HepG2 (cell line): ENCODE measurements around the gene MRPL18. TPM values are rescaled to one million over a fixed set of nuclear protein-coding genes. Genes with fewer than 3 reads are reported as not detected.

Source experiments
- CBX1 ChIP-seq: IDR thresholded peaks from one replicate; pipeline ENCODE4 v1.6.1; 2016; ENCODE audit warnings: antibody characterized with exemption, low read depth
- GATAD2A ChIP-seq: IDR thresholded peaks from 2 replicates; pipeline ENCODE4 v1.6.1; 2016
- HNRNPLL ChIP-seq: fragments of 200-400 bp; formaldehyde crosslinking; IDR thresholded peaks from 2 replicates; pipeline ENCODE4 v1.6.1; 2017; ENCODE audit warnings: mild to moderate bottlenecking, low read depth, low read length; ENCODE audit not compliant: poor library complexity, severe bottlenecking
- KDM2A ChIP-seq: sonication (generic); formaldehyde crosslinking; IDR thresholded peaks from 2 replicates; pipeline ENCODE4 v1.4.0; 2020; ENCODE audit warnings: low read depth, missing genetic modification reagents, borderline replicate concordance
- SMAD9 ChIP-seq: sonication (generic); formaldehyde crosslinking; IDR thresholded peaks from 2 replicates; pipeline ENCODE4 v1.5.1; 2020; ENCODE audit warnings: mild to moderate bottlenecking, missing genetic modification reagents
- THYN1 ChIP-seq: sonication (generic); formaldehyde crosslinking; IDR thresholded peaks from 2 replicates; pipeline ENCODE4 v1.8.1; 2023; ENCODE audit warnings: low read depth, mild to moderate bottlenecking, moderate library complexity, missing genetic modification reagents, borderline replicate concordance
- ZFP82 ChIP-seq: sonication (generic); formaldehyde crosslinking; IDR thresholded peaks from 2 replicates; pipeline ENCODE4 v1.5.1; 2020; ENCODE audit warnings: mild to moderate bottlenecking, missing genetic modification reagents, borderline replicate concordance
- ZNF224 ChIP-seq: sonication (generic); formaldehyde crosslinking; IDR thresholded peaks from 2 replicates; pipeline ENCODE4 v1.5.0; 2020; ENCODE audit warnings: mild to moderate bottlenecking, missing genetic modification reagents
- ZNF33A ChIP-seq: sonication (generic); formaldehyde crosslinking; IDR thresholded peaks from 2 replicates; pipeline ENCODE4 v1.5.1; 2020; ENCODE audit warnings: missing genetic modification reagents, mild to moderate bottlenecking, moderate library complexity, borderline replicate concordance
- polyA plus RNA-seq, 8 experiments: library from polyadenylated mRNA; depleted of rRNA in 3 of 8; stranded (reverse) in 7 of 8; unstranded in 1 of 8; fragments of >200 nt; fragmentation: Illumina TruSeq in 4 of 8; extraction: Trizol in 4 of 8; gene quantifications; 2 replicates each; pipeline versions ENCODE4 v1.2.1 to v1.2.3, GENCODE V29; 2011 to 2016; ENCODE audit warnings: low read depth in 4 of 8, missing spikeins in 1 of 8, mixed read lengths in 1 of 8; ENCODE audit not compliant: insufficient read depth in 1 of 8
- total RNA-seq, 5 experiments: library from RNA; depleted of rRNA; stranded (reverse); fragments of >200 nt; fragmentation: Illumina TruSeq; extraction: Trizol; gene quantifications; 2 replicates each; pipeline ENCODE4 v1.2.3, GENCODE V29; 2016; ENCODE audit warnings: low read depth in 1 of 5
- TF ChIP-seq, protein P1 (sequence below): sonication (generic); formaldehyde crosslinking; IDR thresholded peaks from 2 replicates; pipeline ENCODE4; 2020; ENCODE audit warnings: missing genetic modification reagents, mild to moderate bottlenecking, borderline replicate concordance
- TF ChIP-seq, protein P2 (sequence below): sonication (generic); formaldehyde crosslinking; IDR thresholded peaks from 2 replicates; pipeline ENCODE4 v1.9.0; 2021; ENCODE audit warnings: mild to moderate bottlenecking, missing genetic modification reagents
- TF ChIP-seq, protein P3 (sequence below): sonication (generic); formaldehyde crosslinking; IDR thresholded peaks from 2 replicates; pipeline ENCODE4 v1.4.0; 2020; ENCODE audit warnings: missing genetic modification reagents, mild to moderate bottlenecking, borderline replicate concordance
- TF ChIP-seq, protein P4 (sequence below): sonication (generic); formaldehyde crosslinking; IDR thresholded peaks from 2 replicates; pipeline ENCODE4 v1.9.0; 2021; ENCODE audit warnings: missing genetic modification reagents, mild to moderate bottlenecking, borderline replicate concordance

MRPL18 gene
- total and polyA plus RNA-seq, 2 of the 13 experiments (the other 11 are each of a cell fraction or from before 2014, with no cell fraction given): 85.6 to 176 TPM

DNA sequence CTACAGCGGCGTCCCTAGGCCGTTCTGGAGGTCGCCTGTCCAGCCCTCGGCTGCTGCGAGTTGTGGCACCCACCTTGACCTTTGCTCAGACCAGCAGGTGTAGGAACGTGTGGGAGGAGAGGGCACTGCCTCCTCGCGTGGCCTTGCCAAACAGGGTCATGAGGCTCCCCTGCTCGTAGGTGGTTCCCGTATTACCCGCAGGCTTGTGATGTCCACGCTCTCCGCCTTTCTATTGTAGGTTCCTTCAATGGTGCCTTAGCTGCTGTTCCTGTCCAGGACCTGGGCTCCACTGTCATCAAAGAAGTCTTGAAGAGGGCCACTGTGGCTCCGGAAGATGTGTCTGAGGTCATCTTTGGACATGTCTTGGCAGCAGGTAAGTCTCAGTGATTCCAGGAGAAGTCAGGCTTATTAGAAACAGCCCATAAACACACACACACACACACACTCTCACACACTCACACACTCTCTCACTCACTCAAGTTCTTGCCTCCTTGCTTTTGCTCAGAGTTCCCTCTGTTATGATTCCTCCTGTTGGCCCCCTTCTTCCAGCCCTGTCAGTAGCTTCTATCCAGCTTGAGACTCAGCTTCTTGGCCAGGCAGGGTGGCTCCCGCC, 27.5 kb upstream of the MRPL18 start (continued):
- TF ChIP-seq, protein P1, sequence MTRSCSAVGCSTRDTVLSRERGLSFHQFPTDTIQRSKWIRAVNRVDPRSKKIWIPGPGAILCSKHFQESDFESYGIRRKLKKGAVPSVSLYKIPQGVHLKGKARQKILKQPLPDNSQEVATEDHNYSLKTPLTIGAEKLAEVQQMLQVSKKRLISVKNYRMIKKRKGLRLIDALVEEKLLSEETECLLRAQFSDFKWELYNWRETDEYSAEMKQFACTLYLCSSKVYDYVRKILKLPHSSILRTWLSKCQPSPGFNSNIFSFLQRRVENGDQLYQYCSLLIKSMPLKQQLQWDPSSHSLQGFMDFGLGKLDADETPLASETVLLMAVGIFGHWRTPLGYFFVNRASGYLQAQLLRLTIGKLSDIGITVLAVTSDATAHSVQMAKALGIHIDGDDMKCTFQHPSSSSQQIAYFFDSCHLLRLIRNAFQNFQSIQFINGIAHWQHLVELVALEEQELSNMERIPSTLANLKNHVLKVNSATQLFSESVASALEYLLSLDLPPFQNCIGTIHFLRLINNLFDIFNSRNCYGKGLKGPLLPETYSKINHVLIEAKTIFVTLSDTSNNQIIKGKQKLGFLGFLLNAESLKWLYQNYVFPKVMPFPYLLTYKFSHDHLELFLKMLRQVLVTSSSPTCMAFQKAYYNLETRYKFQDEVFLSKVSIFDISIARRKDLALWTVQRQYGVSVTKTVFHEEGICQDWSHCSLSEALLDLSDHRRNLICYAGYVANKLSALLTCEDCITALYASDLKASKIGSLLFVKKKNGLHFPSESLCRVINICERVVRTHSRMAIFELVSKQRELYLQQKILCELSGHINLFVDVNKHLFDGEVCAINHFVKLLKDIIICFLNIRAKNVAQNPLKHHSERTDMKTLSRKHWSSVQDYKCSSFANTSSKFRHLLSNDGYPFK: peak; percentile 39; the same call in 1 of the 2 replicates
- TF ChIP-seq ZNF224 (CRISPR knock-in tag) (peak; percentile 67; the same call in 1 of the 2 replicates), SMAD9 (CRISPR knock-in tag) (peak; percentile 47; the same call in 1 of the 2 replicates), KDM2A (no peak), ZFP82 (CRISPR knock-in tag) (no peak), ZNF33A (CRISPR knock-in tag) (no peak), CBX1 (no peak), GATAD2A (CRISPR knock-in tag) (peak; percentile 77; the same call in 1 of the 2 replicates), HNRNPLL (no peak), THYN1 (CRISPR knock-in tag) (no peak)
- TF ChIP-seq, protein P2, sequence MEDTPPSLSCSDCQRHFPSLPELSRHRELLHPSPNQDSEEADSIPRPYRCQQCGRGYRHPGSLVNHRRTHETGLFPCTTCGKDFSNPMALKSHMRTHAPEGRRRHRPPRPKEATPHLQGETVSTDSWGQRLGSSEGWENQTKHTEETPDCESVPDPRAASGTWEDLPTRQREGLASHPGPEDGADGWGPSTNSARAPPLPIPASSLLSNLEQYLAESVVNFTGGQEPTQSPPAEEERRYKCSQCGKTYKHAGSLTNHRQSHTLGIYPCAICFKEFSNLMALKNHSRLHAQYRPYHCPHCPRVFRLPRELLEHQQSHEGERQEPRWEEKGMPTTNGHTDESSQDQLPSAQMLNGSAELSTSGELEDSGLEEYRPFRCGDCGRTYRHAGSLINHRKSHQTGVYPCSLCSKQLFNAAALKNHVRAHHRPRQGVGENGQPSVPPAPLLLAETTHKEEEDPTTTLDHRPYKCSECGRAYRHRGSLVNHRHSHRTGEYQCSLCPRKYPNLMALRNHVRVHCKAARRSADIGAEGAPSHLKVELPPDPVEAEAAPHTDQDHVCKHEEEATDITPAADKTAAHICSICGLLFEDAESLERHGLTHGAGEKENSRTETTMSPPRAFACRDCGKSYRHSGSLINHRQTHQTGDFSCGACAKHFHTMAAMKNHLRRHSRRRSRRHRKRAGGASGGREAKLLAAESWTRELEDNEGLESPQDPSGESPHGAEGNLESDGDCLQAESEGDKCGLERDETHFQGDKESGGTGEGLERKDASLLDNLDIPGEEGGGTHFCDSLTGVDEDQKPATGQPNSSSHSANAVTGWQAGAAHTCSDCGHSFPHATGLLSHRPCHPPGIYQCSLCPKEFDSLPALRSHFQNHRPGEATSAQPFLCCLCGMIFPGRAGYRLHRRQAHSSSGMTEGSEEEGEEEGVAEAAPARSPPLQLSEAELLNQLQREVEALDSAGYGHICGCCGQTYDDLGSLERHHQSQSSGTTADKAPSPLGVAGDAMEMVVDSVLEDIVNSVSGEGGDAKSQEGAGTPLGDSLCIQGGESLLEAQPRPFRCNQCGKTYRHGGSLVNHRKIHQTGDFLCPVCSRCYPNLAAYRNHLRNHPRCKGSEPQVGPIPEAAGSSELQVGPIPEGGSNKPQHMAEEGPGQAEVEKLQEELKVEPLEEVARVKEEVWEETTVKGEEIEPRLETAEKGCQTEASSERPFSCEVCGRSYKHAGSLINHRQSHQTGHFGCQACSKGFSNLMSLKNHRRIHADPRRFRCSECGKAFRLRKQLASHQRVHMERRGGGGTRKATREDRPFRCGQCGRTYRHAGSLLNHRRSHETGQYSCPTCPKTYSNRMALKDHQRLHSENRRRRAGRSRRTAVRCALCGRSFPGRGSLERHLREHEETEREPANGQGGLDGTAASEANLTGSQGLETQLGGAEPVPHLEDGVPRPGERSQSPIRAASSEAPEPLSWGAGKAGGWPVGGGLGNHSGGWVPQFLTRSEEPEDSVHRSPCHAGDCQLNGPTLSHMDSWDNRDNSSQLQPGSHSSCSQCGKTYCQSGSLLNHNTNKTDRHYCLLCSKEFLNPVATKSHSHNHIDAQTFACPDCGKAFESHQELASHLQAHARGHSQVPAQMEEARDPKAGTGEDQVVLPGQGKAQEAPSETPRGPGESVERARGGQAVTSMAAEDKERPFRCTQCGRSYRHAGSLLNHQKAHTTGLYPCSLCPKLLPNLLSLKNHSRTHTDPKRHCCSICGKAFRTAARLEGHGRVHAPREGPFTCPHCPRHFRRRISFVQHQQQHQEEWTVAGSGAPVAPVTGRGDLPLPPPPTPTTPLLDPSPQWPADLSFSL (CRISPR knock-in tag): peak; percentile 61; the same call in 1 of the 2 replicates
- TF ChIP-seq, protein P3, sequence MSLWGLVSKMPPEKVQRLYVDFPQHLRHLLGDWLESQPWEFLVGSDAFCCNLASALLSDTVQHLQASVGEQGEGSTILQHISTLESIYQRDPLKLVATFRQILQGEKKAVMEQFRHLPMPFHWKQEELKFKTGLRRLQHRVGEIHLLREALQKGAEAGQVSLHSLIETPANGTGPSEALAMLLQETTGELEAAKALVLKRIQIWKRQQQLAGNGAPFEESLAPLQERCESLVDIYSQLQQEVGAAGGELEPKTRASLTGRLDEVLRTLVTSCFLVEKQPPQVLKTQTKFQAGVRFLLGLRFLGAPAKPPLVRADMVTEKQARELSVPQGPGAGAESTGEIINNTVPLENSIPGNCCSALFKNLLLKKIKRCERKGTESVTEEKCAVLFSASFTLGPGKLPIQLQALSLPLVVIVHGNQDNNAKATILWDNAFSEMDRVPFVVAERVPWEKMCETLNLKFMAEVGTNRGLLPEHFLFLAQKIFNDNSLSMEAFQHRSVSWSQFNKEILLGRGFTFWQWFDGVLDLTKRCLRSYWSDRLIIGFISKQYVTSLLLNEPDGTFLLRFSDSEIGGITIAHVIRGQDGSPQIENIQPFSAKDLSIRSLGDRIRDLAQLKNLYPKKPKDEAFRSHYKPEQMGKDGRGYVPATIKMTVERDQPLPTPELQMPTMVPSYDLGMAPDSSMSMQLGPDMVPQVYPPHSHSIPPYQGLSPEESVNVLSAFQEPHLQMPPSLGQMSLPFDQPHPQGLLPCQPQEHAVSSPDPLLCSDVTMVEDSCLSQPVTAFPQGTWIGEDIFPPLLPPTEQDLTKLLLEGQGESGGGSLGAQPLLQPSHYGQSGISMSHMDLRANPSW: 0 out of 2 replicates have a peak, but pooled peaks have one; percentile 67
- TF ChIP-seq, protein P4, sequence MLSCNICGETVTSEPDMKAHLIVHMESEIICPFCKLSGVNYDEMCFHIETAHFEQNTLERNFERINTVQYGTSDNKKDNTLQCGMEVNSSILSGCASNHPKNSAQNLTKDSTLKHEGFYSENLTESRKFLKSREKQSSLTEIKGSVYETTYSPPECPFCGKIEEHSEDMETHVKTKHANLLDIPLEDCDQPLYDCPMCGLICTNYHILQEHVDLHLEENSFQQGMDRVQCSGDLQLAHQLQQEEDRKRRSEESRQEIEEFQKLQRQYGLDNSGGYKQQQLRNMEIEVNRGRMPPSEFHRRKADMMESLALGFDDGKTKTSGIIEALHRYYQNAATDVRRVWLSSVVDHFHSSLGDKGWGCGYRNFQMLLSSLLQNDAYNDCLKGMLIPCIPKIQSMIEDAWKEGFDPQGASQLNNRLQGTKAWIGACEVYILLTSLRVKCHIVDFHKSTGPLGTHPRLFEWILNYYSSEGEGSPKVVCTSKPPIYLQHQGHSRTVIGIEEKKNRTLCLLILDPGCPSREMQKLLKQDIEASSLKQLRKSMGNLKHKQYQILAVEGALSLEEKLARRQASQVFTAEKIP (CRISPR knock-in tag): no peak
